Measurements from ENCODE around the gene ENSA.
"Not testable (repeated sequence)": the region's sequence is repeated elsewhere in the genome, so short reads cannot be mapped to it uniquely, and the experiment has no call there.

Gene ENSA, protein sequence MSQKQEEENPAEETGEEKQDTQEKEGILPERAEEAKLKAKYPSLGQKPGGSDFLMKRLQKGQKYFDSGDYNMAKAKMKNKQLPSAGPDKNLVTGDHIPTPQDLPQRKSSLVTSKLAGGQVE

DNA sequence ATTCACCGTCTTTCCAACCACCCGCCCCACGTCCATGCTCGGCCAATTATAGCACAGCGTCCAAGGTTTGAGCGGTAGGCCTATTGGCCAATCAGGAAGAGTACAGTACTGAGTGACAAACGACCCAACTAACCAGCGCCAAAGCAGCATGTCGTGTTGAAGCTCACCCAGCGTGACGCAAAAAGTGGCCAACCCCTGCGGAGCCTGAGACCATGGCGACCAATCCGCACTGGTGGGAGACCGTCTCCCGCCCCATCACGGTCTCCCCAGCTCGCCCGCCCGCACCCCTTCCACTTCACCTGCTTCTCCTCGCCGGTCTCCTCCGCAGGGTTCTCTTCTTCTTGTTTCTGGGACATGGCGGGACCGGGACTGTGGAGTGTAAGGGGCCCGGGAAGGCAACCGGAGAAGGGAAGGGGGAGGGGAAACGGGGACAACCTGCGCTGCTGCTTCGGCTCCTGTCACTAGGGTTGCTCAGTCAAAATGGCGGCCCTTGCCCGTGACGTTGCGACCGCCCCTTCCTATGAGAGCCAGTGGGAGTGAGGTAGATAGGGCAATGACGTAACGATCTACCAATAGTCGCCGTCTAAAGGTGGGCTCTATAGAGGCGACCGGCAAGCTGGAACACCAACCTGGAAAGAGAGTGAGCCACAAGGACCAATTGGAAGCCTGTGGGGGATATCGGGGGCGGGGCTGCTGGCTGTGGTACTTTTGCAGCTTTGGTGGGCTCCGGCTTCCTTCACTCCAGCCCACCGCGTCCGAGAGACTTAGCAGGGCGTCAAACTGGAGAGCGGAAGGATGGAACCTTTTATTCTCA lies at the start of gene ENSA:
ENSA (minus strand) TSS at position 498 of the 814 bp plus-strand sequence; CDS start at position 356, 142 bp downstream.
- peak; percentile 98 for DNase-seq (ENCODE audit: low spot score)

DNA sequence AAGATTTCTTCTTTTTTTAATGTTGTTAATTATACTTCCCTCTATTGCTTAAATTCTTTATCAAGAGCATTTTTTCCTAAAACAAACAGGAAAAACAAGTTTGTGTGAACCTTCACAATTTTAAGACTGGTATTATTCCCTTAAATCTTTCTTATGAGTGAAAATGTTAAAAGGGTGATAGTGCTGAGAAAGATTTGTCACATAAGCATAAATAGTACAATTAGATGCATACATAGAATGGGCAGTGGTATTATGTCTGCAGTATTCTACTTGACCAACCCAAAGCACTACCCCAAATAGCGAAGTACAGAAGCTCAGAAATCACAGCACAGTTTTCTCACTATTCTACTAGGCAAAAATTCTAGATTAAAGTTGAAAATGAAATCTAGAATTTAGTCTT lies 49.6 kb upstream of the ENSA start:
- no peak for DNase-seq (ENCODE audit: low spot score)

DNA sequence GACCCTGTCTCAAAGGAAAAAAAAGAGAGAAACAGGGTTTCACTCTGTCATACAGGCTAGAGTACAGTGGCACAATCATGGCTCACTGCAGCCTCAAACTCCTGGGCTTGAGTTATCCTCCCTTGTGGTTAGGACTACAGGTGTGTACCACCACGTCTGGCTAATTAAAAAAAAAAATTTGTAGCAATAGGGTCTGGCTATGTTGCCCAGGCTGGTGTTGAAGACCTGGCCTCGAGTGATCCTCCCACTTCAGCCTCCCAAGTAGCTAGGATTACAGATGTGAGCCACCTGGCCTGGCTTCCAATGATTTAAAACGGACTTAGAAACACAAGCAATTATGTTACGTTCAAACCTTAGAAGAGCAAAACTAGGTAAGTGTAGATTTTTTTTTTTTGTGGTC lies 45.5 kb upstream of the ENSA start:
- no peak for DNase-seq (ENCODE audit: low spot score)

DNA sequence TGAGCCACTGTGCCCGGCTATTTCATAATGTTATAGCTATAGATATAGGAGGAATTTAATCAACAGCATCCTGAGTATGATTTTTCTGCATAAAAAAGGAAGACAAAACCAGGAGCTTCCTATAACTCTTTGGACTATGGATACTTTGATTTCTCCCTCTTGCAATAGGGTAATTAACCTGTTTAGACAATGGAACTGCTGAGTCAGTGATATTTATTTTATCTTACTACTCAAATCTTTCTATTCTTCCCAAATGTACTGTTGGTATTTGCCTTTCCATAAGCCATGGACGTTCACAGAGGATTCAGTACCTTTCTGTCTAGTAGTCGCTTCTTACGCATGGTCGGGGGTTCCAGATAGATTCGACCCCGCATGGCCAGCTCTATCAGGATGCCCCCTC lies 33.9 kb upstream of the ENSA start:
- no peak for DNase-seq (ENCODE audit: low spot score)

DNA sequence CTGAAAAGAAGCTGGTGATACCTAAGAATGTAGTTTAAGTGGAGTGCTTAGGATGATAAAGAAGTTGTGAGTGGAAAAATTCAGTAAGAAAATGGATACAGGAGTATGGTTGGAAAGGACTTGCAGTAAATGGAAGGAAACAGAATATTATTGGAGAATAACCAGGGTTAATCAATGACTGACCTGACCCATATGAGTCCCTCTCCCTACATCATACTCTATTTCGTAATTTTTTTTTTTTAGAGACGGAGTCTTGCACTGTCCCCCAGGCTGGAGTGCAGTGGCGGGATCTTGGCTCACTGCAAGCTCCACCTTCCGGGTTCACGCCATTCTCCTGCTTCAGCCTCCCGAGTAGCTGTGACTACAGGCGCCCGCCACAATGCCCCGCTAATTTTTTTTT lies 33.4 kb upstream of the ENSA start:
- no peak for DNase-seq (ENCODE audit: low spot score)

DNA sequence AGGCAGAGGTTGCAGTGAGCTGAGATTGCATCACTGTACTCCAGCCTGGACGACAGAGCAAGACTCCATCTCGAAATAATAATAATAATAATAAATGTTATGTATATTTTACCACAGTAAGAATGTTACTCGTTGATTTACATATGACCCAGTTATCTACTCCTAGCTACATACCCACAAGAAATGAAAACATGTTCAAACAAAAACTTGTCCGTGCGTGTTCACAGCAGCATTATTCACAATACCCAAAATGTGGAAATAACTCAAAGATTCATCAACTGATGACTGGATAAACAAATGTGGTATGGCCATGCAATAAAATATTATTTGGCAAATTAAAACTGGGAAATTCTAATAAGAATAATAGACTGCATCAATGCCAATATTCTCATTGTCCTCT lies 31.7 kb upstream of the ENSA start:
- DNase-seq (ENCODE audit: low spot score), result no peak

DNA sequence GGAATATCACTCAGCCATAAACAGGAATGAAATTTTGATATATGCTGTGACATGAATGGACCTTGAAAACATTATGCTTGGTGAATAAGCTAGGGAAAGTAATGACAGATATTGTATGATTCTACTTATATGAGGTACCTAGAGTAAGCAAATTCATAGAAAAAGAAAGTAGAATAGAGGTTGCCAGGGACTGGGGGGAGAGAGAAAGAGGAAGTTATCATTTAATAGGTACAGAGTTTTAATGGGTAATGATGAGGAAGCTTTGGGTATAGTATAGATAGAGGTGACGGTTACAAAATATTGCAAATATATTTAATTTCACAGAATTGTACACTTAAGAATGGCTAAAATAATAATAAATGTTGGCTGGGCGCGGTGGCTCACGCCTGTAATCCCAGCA lies 31.2 kb upstream of the ENSA start:
- DNase-seq (ENCODE audit: low spot score), result no peak

DNA sequence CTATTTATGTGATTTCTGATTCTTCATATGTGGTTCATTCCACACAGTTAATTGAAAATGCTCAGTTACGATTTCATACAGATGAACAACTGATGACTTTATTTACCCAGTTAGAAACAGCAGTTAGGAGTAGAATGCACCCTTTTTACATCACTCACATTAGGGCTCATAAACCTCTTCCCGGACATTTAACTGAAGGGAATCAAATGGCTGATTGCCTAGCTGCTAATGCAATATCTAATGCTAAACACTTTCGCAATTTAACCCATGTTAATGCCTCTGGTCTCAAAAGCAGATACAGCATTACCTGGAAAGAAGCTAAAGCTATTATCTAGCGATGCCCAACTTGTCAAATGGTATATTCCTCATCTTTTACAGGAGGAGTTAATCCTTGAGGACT lies 27.7 kb upstream of the ENSA start:
- not testable (repeated sequence) for DNase-seq (ENCODE audit: low spot score)

DNA sequence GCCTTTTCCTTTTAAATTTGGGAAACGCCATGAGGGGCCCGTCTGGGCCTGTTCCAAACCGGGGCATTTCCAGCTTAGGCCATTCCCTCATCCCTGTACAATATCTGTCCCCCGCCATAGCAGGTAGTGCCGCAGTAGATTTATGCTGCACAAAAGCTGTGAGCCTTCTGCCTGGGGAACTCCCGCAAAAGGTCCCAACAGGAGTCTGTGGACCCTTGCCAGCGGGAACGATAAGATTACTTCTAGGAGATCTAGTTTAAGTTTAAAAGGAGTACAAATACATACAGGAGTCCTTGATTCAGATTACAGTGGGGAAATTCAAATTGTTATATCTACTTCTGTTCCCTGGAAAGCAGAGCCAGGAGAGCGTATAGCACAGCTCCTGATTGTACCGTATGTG lies 25.2 kb upstream of the ENSA start:
- DNase-seq (ENCODE audit: low spot score), result not testable (repeated sequence)

DNA sequence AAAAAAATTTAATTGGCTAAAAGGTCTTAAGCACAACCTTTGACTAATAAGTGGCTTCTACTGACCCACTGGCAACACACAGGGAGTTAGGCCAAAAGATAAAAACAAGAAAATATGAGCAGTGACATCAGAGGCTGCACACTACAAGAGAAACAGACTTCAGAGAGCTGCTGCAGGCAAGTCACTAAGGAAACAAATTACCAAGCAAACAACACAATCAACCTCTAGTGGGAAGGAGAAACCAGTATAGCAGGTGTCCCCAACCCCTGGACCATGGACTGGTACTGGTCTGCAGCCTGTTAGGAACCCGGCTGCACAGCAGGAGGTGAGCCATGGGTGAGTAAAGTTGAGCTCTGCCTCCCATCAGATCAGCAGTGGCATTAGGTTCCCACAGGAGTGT lies 20.8 kb upstream of the ENSA start:
- no peak for DNase-seq (ENCODE audit: low spot score)

DNA sequence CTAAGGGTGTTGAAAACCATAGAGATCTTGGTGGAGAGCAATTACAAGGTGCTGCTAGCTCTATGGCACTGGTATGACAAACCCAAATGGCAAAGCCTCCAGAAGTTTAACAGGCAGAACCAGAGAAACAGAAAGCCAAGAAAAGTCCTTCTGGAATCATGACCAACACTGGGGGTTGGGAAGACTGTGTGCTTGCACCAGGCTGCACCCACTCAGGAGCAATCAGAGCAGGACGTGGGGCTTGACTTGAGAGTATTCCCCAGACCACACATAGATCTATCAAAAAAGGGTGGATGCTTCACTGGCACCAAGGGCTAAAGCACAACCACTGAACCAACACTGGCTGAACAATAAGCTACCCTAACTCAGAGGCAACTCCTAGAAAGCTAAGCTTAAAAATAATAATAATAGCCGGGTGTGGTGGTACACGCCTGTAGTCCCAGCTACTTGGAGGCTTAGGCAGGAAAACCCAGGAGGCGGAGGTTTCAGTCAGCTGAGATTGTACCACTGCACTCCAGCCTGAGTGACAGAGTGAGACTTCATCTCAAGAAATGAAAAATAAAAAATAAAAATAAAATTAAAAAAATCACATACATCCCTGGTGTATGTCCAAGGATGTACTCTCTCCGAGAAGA lies 20.1 kb upstream of the ENSA start:
- no peak for DNase-seq (ENCODE audit: low spot score)

DNA sequence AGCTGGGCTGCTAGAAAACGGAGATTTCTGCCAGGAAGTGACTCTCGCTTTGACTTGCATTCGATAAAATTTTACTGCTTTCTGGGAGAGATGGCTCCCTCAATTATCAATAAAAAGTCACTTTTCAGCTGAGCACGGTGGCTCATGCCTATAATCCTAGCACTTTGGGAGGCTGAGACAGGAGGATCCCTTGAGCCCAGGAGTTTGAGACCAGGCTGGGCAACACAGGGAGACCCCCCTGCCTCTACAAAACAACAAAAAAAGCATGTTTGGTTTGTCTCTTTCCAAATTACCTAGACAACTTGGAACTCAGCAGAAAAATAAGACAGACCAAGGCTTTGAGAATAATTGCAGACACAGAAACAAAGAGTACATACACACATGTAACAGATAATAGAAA lies 12.9 kb upstream of the ENSA start:
- no peak for DNase-seq (ENCODE audit: low spot score)

DNA sequence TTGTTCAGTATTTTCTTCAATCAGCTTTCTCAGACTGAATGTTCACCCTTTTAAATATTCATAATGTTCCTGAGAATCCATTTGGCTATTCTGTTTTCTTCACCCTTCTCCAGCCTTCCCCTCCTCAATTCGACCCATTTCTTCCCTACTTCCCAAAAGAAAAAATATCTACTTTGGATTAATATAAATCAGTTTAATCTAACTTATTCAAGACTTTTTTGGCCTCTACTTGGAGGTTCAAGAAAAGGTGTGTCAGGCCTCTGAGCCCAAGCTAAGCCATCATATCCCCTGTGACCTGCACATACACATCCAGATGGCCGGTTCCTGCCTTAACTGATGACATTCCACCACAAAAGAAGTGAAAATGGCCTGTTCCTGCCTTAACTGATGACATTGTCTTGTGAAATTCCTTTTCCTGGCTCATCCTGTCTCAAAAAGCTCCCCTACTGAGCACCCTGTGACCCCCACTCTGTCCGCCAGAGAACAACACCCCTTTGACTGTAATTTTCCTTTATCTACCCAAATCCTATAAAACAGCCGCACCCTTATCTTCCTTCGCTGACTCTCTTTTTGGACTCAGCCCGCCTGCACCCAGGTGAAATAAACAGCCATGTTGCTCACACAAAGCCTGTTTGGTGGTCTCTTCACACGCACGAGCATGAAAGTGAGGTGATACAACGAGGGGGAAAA lies 11.9 kb upstream of the ENSA start:
- not testable (repeated sequence) for DNase-seq (ENCODE audit: low spot score)

DNA sequence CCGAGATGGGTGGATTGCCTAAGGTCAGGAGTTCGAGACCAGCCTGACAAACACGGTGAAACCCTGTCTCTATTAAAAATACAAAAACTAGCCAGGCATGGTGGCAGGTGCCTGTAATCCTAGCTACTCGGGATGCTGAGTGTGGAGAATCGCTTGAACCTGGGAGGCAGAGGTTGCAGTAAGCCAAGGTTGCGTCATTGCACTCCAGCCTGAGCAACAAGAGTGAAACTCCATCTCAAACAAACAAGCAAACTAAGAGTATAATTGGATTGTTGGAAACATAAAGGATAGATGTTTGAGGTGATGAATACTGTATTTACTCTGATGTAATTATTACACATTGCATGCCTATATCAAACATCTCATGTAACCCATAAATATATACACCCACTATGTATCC lies 9.0 kb upstream of the ENSA start:
- not testable (repeated sequence) for DNase-seq (ENCODE audit: low spot score)

DNA sequence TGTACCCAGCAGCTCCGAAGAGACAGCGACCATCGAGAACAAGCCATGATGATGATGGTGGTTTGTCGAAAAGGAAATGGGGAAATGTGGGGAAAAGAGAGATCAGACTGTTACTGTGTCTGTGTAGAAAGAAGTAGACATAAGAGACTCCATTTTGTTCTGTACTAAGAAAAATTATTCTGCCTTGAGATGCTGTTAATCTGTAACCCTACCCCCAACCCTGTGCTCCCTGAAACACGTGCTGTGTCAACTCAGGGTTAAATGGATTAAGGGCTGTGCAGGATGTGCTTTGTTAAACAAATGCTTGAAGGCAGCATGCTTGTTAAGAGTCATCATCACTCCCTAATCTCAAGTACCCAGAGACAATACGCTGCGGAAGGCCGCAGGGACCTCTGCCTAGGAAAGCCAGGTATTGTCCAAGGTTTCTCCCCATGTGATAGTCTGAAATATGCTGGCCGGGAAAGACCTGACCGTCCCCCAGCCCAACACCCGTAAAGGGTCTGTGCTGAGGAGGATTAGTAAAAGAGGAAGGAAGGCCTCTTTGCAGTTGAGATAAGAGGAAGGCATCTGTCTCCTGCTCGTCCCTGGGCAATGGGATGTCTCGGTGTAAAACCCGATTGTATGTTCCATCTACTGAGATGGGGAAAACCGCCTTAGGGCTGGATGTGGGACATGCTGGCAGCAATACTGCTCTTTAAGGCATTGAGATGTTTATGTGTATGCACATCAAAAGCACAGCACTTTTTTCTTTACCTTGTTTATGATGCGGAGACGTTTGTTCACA lies 5.6 kb upstream of the ENSA start:
- DNase-seq (ENCODE audit: low spot score), result not testable (repeated sequence)

DNA sequence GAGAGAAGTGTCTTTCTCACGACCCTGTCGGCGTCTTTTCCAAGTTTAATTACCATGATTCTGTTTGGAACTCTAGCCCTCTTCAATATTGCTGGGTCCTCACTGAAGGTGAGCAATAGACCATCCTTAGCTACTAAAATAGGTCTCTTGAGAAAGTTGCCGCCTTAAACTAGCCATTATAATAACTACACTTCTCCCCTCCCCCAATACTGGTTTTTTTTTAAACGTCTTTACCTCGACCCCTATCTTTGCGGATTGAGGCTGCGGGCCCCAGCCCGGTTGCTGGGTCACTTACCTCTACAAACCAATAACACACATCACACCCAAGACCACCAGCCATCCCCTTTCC lies 672 bp downstream of the ENSA start:
- DNase-seq (ENCODE audit: low spot score), result no peak

DNA sequence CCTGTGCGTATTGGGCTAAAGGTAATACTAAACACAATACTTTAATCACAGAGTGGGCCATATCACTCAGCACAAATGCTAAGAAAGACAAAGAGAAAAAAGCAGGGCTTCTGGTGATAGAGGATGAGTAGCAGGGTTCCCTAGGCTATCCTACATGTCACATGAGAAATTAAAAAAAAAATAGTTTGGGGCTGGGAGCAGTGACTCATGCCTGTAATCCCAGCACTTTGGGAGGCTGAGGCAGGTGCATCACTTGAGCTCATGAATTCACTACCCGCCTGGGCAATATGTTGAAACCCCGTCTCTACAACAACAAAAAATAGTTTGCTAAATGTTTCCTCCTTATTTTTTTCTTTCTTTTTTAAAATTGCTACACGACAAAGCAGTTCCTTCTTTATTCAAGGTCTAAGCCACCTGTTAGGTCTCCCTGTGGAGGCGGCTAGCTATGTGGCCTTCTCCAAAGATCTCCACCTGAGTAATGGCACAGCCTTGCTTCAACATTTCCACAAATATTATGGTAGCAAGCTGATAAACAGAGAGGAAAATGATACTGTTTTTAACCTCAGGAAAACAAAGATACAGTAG lies 1.5 kb downstream of the ENSA start:
- DNase-seq (ENCODE audit: low spot score), result no peak

DNA sequence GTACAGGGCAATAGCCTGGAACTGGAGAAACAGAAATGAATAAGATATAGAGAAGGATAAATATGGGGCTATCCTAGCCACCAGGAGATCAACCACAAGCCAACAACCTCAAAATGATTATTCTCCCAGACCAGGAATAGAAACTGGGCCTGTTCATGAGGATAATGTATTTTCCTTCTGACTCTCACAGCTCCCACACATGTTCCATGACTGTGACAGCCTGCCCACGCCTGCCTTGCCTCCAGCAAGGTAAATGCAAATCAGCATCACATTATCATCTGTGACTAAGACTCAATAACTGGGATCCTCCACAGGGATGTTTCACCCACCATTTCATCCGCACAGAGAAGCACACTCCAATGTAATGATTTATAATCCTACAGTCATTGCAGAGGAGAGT lies 3.3 kb downstream of the ENSA start:
- no peak for DNase-seq (ENCODE audit: low spot score)

DNA sequence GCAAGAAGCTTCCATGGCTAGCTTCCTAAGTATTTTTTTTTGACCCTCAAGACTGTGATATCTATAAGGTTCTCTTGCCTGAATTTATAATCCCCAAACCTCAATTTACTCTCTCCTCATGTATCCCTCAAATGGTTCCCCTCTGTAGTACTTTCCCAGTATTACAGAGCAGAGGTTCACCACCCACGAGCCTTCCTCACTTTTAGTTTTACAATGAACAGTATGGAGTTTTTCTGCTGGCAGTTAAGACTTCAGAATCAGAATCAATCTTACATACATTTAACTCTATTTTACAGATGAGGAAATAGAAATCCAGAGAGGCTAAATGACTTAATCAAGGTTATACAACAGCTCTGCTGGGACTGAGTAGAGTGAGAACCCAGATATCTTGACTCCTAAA lies 4.9 kb downstream of the ENSA start:
- not testable (repeated sequence) for DNase-seq (ENCODE audit: low spot score)

DNA sequence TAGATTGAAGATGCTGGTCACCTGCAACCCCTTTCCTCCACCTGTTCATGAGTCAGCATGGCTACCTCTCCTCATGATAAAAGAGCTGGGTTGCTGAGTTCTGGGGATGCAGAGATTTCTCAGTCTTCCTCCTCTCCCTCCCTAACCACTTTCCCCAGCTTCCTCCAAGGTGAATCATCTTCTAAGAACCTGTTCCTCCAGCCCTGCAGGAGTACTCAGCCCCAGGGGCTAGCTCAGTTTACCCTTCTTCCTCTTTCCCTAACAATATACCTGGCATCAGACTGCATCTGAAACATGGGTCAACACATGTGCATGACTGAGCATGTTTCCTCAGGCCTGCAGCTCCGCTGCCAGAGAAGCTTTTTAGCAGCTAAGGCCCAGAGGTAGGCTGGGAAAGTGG lies 5.3 kb downstream of the ENSA start:
- DNase-seq (ENCODE audit: low spot score), result not testable (repeated sequence)

DNA sequence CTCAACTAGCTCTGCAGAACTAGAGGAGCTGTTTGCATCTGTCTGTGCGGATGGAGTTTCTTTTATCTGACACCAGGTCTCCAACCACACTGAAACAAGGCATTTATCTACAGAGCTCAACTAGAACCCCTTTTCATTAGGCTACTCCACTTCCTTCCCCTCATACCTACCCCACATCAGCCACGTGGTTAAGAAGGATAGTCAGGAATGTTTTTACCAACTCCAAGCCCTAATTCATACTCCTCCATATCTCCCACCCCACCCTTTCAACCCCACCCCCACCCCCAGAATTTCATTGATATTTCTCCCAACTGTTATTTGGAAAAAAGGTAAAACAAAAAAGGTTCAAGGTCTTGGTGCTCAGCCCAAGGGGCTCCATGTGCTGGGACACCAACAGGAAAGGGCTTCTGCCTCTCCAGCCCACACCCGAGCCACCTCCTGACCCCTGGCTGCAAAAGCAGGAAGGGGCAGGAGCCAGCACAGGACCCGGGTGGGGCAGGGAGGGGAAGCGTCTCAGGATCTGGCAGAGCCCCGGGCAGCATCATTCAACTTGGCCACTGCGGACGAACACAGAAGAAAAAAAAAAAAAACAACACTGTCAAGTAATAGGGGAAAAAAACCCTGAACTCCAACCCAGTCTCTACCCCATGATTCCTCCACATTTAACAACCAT lies 7.0 kb downstream of the ENSA start:
- no peak for DNase-seq (ENCODE audit: low spot score)
